Measurements from ENCODE around the gene S100A12. TPM values are rescaled to one million over a fixed set of nuclear protein-coding genes. Genes with fewer than 3 reads are reported as not detected.

Gene S100A12
- total and polyA plus RNA-seq, 9 of the 15 experiments (the other 6 are each of a cell fraction or from before 2014, with no cell fraction given) = not detected

- no peak for ATAC-seq
Measured at GRCh38 chr1:153389401-153389800, 14.0 kb upstream of the S100A12 start.

DNA sequence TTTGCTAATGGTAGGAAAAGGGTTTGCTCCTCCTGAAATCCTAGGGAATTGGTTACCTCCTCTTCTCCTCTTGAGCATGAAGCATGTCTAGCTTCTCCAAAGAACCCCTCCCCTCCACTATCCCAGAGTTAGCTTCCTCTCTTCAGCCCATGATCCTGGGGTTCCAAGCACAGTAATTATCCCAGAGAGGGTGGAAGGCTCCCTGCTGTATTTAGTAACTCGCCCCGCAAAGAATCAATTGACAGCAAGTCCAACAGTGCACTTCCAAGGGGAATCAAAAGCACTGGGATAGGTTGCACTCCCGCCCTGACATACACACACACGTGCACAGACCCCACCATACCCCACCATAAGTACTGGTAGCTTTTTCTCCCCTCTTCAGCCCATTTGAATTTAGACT lies 12.4 kb upstream of the S100A12 start:
- H2AFZ ChIP-seq (ENCODE audit: low read depth, low read length) = no peak overlapping the region
- no peak overlapping the region for H3K4me2 ChIP-seq (ENCODE audit: insufficient read depth, low read length)
- no peaks in the 10 kb centered on the region for H3K79me2 ChIP-seq (ENCODE audit: control insufficient read depth, insufficient read depth, low read length)
- no peaks in the 10 kb centered on the region for H3K9me3 ChIP-seq (replicated peaks; ENCODE audit: control insufficient read depth, insufficient read depth, low read depth, low read length)
- ChIA-PET POLR2A (interaction anchor here (0.6 kb wide), 1 partner anchor 90 kb away, joined by 3 read pairs; no protein-coding TSS in a partner anchor), CTCF (ENCODE audit: low intra/inter-chr PET ratio) (no interaction called here)
- peaks cover 0 to 6% of the 10 kb centered on the region in 2 experiments; a peak in 1 of 5 replicates for H3K4me1 ChIP-seq (replicated peaks in 1 of 2; ENCODE audit: control insufficient read depth in 2 of 2, insufficient read depth in 2 of 2, low read length in 2 of 2)
- DNase-seq (ENCODE audit: extremely low read depth in 1 of 4, low spot score in 3 of 4) (no peak), ATAC-seq (no peak), FAIRE-seq (no peak)
- H3K27ac ChIP-seq (ENCODE audit: extremely low read depth, low read depth, low read length) = no peak overlapping the region
- 5% methylated on average over 4 of the region's 4 CpGs for WGBS (ENCODE audit: insufficient coverage, low coverage, missing lambda C conversion rate)
- H3K27me3 ChIP-seq (ENCODE audit: control insufficient read depth in 2 of 2, insufficient read depth in 2 of 2, low read length in 2 of 2) = peaks cover 0 to 21% of the 10 kb centered on the region in 2 experiments; a peak in 4 of 5 replicates
- no peak overlapping the region for H3K4me3 ChIP-seq
- TF ChIP-seq GATAD2B (IDR thresholded peaks at IDR 0.05; ENCODE audit: borderline replicate concordance) = no peak
- H3K36me3 ChIP-seq (ENCODE audit: control insufficient read depth, insufficient read depth, low read length) = no peaks in the 10 kb centered on the region
- intact Hi-C loops (cut with micrococcal nuclease) = no loop called here
- H3K9me1 ChIP-seq (ENCODE audit: control insufficient read depth, insufficient read depth, low read length) = no peaks in the 10 kb centered on the region
- peaks cover 3% of the 10 kb centered on the region; the same call in 1 of the 2 replicates for H4K20me1 ChIP-seq (replicated peaks; ENCODE audit: control insufficient read depth, insufficient read depth, low read length)
- in situ Hi-C loops (cut with MboI) = no loop called here
- H3K9ac ChIP-seq (ENCODE audit: insufficient read depth in 1 of 2, low read depth in 2 of 2, low read length in 2 of 2) = no peak overlapping the region
- no TSS peak for BruUV-seq (replicated peaks)

More at GRCh38 chr1:153389401-153389800, 14.0 kb upstream of the S100A12 start:
- Histone ChIP-seq H3K4me1 (replicated peaks in 1 of 2; ENCODE audit: control insufficient read depth in 2 of 2, insufficient read depth in 2 of 2, low read length in 2 of 2) (peaks cover 0 to 6% of the 10 kb centered on the region in 2 experiments; a peak in 1 of 5 replicates), H2AFZ (ENCODE audit: low read depth, low read length) (no peak overlapping the region), H3K27ac (ENCODE audit: extremely low read depth, low read depth, low read length) (no peak overlapping the region), H3K27me3 (ENCODE audit: control insufficient read depth in 2 of 2, insufficient read depth in 2 of 2, low read length in 2 of 2) (peaks cover 0 to 27% of the 10 kb centered on the region in 2 experiments; a peak in 4 of 5 replicates), H3K9ac (ENCODE audit: insufficient read depth in 1 of 2, low read depth in 2 of 2, low read length in 2 of 2) (no peak overlapping the region), H3K9me1 (ENCODE audit: control insufficient read depth, insufficient read depth, low read length) (no peaks in the 10 kb centered on the region), H4K20me1 (replicated peaks; ENCODE audit: control insufficient read depth, insufficient read depth, low read length) (peaks cover 3% of the 10 kb centered on the region; the same call in 1 of the 2 replicates), H3K4me3 (no peak overlapping the region), H3K79me2 (ENCODE audit: control insufficient read depth, insufficient read depth, low read length) (no peaks in the 10 kb centered on the region), H3K9me3 (replicated peaks; ENCODE audit: control insufficient read depth, insufficient read depth, low read depth, low read length) (no peaks in the 10 kb centered on the region), H3K4me2 (ENCODE audit: insufficient read depth, low read length) (no peak overlapping the region), H3K36me3 (ENCODE audit: control insufficient read depth, insufficient read depth, low read length) (no peaks in the 10 kb centered on the region)
- ChIA-PET POLR2A (interaction anchor here (0.6 to 1.0 kb wide), 2 partner anchors 32 to 238 kb away, joined by 3 read pairs; partner anchors contain the start of gene S100A13), CTCF (ENCODE audit: low intra/inter-chr PET ratio) (no interaction called here)
- FAIRE-seq = no peak
- intact Hi-C loops (cut with micrococcal nuclease) = no loop called here
- TF ChIP-seq ZBED1 (IDR thresholded peaks at IDR 0.05) = no peak
- 0 out of 2 replicates have a peak, but pooled peaks have one; percentile 14 for TF ChIP-seq EGR1 (conservative IDR thresholded peaks at IDR 0.05)
- DNase-seq (ENCODE audit: extremely low read depth in 1 of 4, low spot score in 3 of 4) = no peak
- BruUV-seq (replicated peaks) = no TSS peak
- WGBS (ENCODE audit: insufficient coverage, low coverage, missing lambda C conversion rate) = 0% methylated on average over 1 of the region's 1 CpG
- in situ Hi-C loops (cut with MboI) = no loop called here
